ENCODE data around the gene CREBRF.
"Not testable (repeated sequence)": the region's sequence is repeated elsewhere in the genome, so short reads cannot be mapped to it uniquely, and the experiment has no call there.

The CREBRF gene

DNA sequence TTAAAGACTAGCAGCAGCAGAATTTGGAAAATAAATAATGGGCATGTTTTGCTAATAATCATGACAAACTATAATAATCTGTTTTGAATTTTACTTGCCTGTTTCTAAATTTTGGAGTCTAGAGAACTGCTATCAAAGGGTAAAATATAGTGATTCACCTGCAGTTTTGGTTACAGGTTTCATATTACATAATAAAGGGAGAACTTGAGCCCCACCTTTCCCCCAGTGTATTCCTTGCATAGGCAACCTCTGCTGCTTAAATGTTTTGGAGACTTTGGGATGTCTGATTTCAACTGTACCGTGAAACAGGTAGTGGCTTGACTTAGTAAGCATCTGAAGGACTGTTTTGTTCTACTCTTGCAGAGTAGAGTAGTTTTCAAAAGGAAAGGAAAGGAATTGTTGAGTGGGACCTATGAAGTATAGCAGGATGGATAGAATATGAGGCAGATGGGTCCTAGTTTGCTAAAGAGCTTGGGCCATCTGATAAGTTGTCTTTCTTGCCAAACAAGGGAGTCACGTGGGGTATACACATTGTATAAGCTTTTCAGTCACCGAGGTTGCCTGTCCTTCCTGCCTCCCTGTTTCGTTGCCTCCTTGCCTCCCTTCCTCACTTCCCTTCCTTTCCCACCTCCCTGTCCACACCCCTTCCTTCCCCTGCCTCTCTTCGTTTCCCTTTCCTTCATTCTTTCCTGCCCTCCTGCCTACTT is 19.1 kb downstream of the CREBRF start:
- peaks cover 24% of the 10 kb centered on the region for H3K36me3 Mint-ChIP-seq (ENCODE audit: insufficient read depth)
- H3K4me3 Mint-ChIP-seq = peak overlapping the region in 1 of 2 donors; percentile 30
- DNase-seq (no peak), ATAC-seq (replicated peaks) (no peak)
- peak overlapping the region in 1 of 2 donors; percentile 28 for H3K27ac Mint-ChIP-seq
- no peaks in the 10 kb centered on the region for H3K27me3 Mint-ChIP-seq
- no peaks in the 10 kb centered on the region for H3K9me3 Mint-ChIP-seq
- H3K4me1 Mint-ChIP-seq (ENCODE audit: low read depth in 2 of 2) = peaks cover 38 to 57% of the 10 kb centered on the region in 2 donors

GRCh38 chr5:173075970-173076369 is 19.8 kb downstream of the CREBRF start:
- H3K4me3 Mint-ChIP-seq = no peak overlapping the region
- peaks cover 36 to 59% of the 10 kb centered on the region in 2 donors for H3K4me1 Mint-ChIP-seq (ENCODE audit: low read depth in 2 of 2)
- no peaks in the 10 kb centered on the region for H3K27me3 Mint-ChIP-seq
- H3K9me3 Mint-ChIP-seq = no peaks in the 10 kb centered on the region
- H3K36me3 Mint-ChIP-seq (ENCODE audit: insufficient read depth) = peaks cover 28% of the 10 kb centered on the region
- ATAC-seq (replicated peaks) = no peak
- no peak for DNase-seq
- no peak overlapping the region for H3K27ac Mint-ChIP-seq

GRCh38 chr5:173076471-173076870 is 20.3 kb downstream of the CREBRF start:
- H3K4me3 Mint-ChIP-seq; ATAC-seq (replicated peaks); H3K27ac Mint-ChIP-seq; DNase-seq; H3K9me3 Mint-ChIP-seq; H3K27me3 Mint-ChIP-seq: not testable (repeated sequence)
- peaks cover 35 to 62% of the 10 kb centered on the region in 2 donors for H3K4me1 Mint-ChIP-seq (ENCODE audit: low read depth in 2 of 2)
- H3K36me3 Mint-ChIP-seq (ENCODE audit: insufficient read depth) = peaks cover 33% of the 10 kb centered on the region

GRCh38 chr5:173078878-173079277 is 22.7 kb downstream of the CREBRF start:
- H3K27ac Mint-ChIP-seq = peak overlapping the region in 1 of 2 donors; percentile 63
- H3K27me3 Mint-ChIP-seq = no peaks in the 10 kb centered on the region
- no peak for DNase-seq
- peaks cover 28 to 50% of the 10 kb centered on the region in 2 donors for H3K4me1 Mint-ChIP-seq (ENCODE audit: low read depth in 2 of 2)
- H3K9me3 Mint-ChIP-seq = no peaks in the 10 kb centered on the region
- no peak for ATAC-seq (replicated peaks)
- peaks cover 52% of the 10 kb centered on the region for H3K36me3 Mint-ChIP-seq (ENCODE audit: insufficient read depth)
- H3K4me3 Mint-ChIP-seq = no peak overlapping the region

DNA sequence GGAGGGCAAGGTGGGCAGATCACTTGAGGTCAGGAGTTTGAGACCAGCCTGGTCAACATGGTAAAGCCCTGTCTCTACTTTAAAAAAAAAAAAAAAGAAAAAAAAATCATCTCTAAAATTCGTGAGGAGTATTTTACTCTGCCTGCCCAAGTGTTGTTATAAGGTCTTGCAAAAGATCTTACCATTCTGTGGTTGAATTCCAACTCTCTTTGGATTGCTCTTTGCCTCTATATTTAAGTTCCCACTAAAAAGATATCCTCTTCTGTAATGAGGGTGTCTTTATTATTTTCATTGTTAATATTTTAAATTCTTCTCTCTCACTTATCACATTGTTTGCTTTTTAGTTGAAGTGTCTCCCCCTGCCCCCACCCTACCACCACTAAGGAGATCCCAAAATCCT is 33.4 kb downstream of the CREBRF start:
- H3K4me3 Mint-ChIP-seq = no peak overlapping the region
- peaks cover 15 to 26% of the 10 kb centered on the region in 2 donors for H3K4me1 Mint-ChIP-seq (ENCODE audit: low read depth in 2 of 2)
- no peaks in the 10 kb centered on the region for H3K27me3 Mint-ChIP-seq
- H3K9me3 Mint-ChIP-seq = no peaks in the 10 kb centered on the region
- H3K36me3 Mint-ChIP-seq (ENCODE audit: insufficient read depth) = peaks cover 69% of the 10 kb centered on the region
- no peak for ATAC-seq (replicated peaks)
- DNase-seq = no peak
- H3K27ac Mint-ChIP-seq = no peak overlapping the region

DNA sequence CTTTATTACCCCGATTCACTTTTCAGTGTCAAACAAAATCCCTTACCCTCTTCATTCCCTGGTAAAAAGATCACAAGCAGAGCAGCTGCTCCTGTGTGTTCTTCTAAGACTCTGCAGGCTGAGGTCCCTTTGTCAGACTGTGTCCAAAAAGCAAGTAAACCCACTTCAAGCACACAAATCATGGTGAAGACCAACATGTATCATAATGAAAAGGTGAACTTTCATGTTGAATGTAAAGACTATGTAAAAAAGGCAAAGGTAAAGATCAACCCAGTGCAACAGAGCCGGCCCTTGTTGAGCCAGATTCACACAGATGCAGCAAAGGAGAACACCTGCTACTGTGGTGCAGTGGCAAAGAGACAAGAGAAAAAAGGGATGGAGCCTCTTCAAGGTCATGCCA is 34.5 kb downstream of the CREBRF start:
- H3K4me3 Mint-ChIP-seq = no peak overlapping the region
- H3K4me1 Mint-ChIP-seq (ENCODE audit: low read depth in 2 of 2) = peaks cover 15 to 27% of the 10 kb centered on the region in 2 donors
- ATAC-seq (replicated peaks) = no peak
- no peak for DNase-seq
- H3K9me3 Mint-ChIP-seq = no peaks in the 10 kb centered on the region
- no peaks in the 10 kb centered on the region for H3K27me3 Mint-ChIP-seq
- H3K36me3 Mint-ChIP-seq (ENCODE audit: insufficient read depth) = peaks cover 59% of the 10 kb centered on the region
- peak overlapping the region in 1 of 2 donors; percentile 73 for H3K27ac Mint-ChIP-seq

- DNase-seq = no peak
- Mint-ChIP-seq H3K27me3 (no peaks in the 10 kb centered on the region), H3K4me3 (no peak overlapping the region), H3K9me3 (no peaks in the 10 kb centered on the region), H3K4me1 (ENCODE audit: low read depth in 2 of 2) (peaks cover 20 to 32% of the 10 kb centered on the region in 2 donors), H3K36me3 (ENCODE audit: insufficient read depth) (peaks cover 50% of the 10 kb centered on the region), H3K27ac (no peak overlapping the region)
- ATAC-seq (replicated peaks) = no peak
Observed at GRCh38 chr5:173091981-173092380, 35.8 kb downstream of the CREBRF start.

DNA sequence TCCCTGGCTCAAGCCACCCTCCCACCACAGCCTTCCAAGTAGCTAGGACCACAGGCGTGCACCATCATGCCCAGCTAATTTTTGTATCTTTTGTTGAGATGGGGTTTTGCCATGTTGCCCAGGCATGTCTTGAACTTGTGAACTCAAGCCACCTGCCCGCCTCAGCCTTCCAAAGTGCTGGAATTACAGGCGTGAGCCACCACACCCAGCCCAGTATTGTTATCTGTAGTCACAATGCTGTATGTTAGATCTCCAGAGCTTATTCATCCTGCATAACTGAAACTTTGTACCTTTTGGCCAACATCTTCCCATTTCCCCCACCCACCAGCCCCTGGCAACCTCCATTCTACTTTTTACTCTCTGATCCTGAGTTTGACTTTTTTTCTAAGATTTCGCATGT is 37.5 kb downstream of the CREBRF start:
- H3K27me3 Mint-ChIP-seq = no peaks in the 10 kb centered on the region
- ATAC-seq (replicated peaks) (no peak), DNase-seq (no peak)
- no peak overlapping the region for H3K4me3 Mint-ChIP-seq
- no peak overlapping the region for H3K27ac Mint-ChIP-seq
- H3K36me3 Mint-ChIP-seq (ENCODE audit: insufficient read depth) = peaks cover 41% of the 10 kb centered on the region
- H3K9me3 Mint-ChIP-seq = no peaks in the 10 kb centered on the region
- peaks cover 32 to 48% of the 10 kb centered on the region in 2 donors for H3K4me1 Mint-ChIP-seq (ENCODE audit: low read depth in 2 of 2)

GRCh38 chr5:173094012-173094661 is 38.0 kb downstream of the CREBRF start:
- Mint-ChIP-seq H3K9me3 (no peaks in the 10 kb centered on the region), H3K27ac (no peak overlapping the region), H3K27me3 (no peaks in the 10 kb centered on the region), H3K4me1 (ENCODE audit: low read depth in 2 of 2) (peaks cover 33 to 52% of the 10 kb centered on the region in 2 donors), H3K36me3 (ENCODE audit: insufficient read depth) (peaks cover 36% of the 10 kb centered on the region), H3K4me3 (no peak overlapping the region)
- ATAC-seq (replicated peaks) (no peak), DNase-seq (no peak)

DNA sequence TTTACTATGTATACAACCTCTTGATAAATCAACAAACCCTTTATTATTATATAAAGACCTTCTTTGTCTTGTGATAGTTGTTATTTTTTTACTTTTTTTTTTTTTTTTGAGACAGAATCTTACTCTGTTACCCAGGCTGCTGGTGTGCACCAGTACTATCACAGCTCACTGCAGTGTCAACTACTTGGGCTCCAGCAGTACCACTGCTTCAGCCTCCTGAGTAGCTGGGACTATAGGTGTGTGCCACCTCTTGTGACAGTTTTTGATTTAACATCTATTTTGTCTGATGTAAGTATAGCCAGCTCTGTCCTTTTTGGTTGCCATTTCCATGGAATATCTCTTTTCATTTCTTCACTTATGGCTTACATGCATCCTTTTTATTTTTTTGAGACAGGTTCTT is 42.6 kb downstream of the CREBRF start:
- peaks cover 21% of the 10 kb centered on the region for H3K36me3 Mint-ChIP-seq (ENCODE audit: insufficient read depth)
- H3K27ac Mint-ChIP-seq = peak overlapping the region; percentile 5 to 64
- H3K27me3 Mint-ChIP-seq = no peaks in the 10 kb centered on the region
- H3K4me3 Mint-ChIP-seq = no peak overlapping the region
- no peak for ATAC-seq (replicated peaks)
- H3K4me1 Mint-ChIP-seq (ENCODE audit: low read depth in 2 of 2) = peaks cover 27 to 60% of the 10 kb centered on the region in 2 donors
- H3K9me3 Mint-ChIP-seq = peaks cover 0 to 3% of the 10 kb centered on the region in 2 donors
- DNase-seq = no peak

DNA sequence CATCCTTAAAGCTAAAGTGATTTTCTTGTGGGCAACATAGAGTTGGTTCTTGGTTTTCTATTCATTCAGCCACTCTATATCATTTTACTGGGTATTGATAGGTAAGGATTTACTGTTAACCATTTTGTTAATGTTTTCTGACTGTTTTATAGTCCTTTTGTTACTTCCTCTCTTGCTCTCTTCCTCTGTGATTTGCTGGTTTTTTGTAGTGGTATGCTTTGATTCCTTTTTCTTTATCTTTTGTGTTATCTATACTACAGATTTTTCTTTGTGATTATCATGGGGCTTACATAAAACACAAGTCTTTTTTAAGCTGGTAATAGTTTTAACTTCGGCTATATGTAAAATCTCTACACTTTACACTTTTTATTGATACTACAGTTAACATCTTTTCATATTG is 43.3 kb downstream of the CREBRF start:
- Mint-ChIP-seq H3K27ac (peak overlapping the region; percentile 5 to 64), H3K36me3 (ENCODE audit: insufficient read depth) (peaks cover 23% of the 10 kb centered on the region), H3K4me1 (ENCODE audit: low read depth in 2 of 2) (peaks cover 26 to 60% of the 10 kb centered on the region in 2 donors), H3K27me3 (no peaks in the 10 kb centered on the region), H3K9me3 (peaks cover 0 to 3% of the 10 kb centered on the region in 2 donors), H3K4me3 (no peak overlapping the region)
- ATAC-seq (replicated peaks) (no peak), DNase-seq (no peak)

GRCh38 chr5:173101245-173101644 is 45.1 kb downstream of the CREBRF start:
- DNase-seq = no peak
- no peak for ATAC-seq (replicated peaks)
- H3K4me3 Mint-ChIP-seq = no peak overlapping the region
- peaks cover 21% of the 10 kb centered on the region for H3K36me3 Mint-ChIP-seq (ENCODE audit: insufficient read depth)
- peaks cover 0 to 3% of the 10 kb centered on the region in 2 donors for H3K9me3 Mint-ChIP-seq
- H3K4me1 Mint-ChIP-seq (ENCODE audit: low read depth in 2 of 2) = peaks cover 28 to 66% of the 10 kb centered on the region in 2 donors
- no peaks in the 10 kb centered on the region for H3K27me3 Mint-ChIP-seq
- H3K27ac Mint-ChIP-seq = no peak overlapping the region

DNA sequence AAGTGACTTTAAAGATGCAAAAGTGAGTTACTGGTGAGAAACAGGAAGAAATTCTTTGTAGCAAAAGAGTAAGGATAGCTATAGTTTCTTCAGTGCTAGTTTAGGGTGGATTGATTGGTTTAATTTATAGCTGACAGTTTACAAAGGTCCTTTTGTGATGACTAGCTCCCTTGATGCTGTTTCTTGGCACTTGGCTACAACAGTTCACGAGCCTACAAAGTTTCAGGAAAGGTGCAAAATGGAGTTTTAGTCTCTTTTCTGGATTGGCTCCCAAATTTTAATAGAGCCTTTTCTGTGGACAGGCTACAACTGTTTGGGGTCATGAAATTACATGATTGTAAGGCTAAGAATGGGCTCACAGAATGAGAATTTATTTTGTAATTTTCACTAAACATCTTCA is 47.3 kb downstream of the CREBRF start:
- H3K9me3 Mint-ChIP-seq = peaks cover 0 to 3% of the 10 kb centered on the region in 2 donors
- H3K27ac Mint-ChIP-seq = peak overlapping the region; percentile 45 to 49
- H3K27me3 Mint-ChIP-seq = no peaks in the 10 kb centered on the region
- H3K4me1 Mint-ChIP-seq (ENCODE audit: low read depth in 2 of 2) = peaks cover 12 to 50% of the 10 kb centered on the region in 2 donors
- no peak overlapping the region for H3K4me3 Mint-ChIP-seq
- no peak for ATAC-seq (replicated peaks)
- peaks cover 16% of the 10 kb centered on the region for H3K36me3 Mint-ChIP-seq (ENCODE audit: insufficient read depth)
- no peak for DNase-seq

GRCh38 chr5:173108914-173109313 is 52.8 kb downstream of the CREBRF start:
- DNase-seq (no peak), ATAC-seq (replicated peaks) (no peak)
- no peaks in the 10 kb centered on the region for H3K27me3 Mint-ChIP-seq
- H3K36me3 Mint-ChIP-seq (ENCODE audit: insufficient read depth) = peaks cover 55% of the 10 kb centered on the region
- no peak overlapping the region for H3K4me3 Mint-ChIP-seq
- H3K9me3 Mint-ChIP-seq = no peaks in the 10 kb centered on the region
- H3K27ac Mint-ChIP-seq = peak overlapping the region in 1 of 2 donors; percentile 68
- peaks cover 3 to 21% of the 10 kb centered on the region in 2 donors for H3K4me1 Mint-ChIP-seq (ENCODE audit: low read depth in 2 of 2)

All from effector memory CD8-positive, alpha-beta T cell (primary cell).